Activated CD8-positive, alpha-beta memory T cell treated with anti-CD3 and anti-CD28 coated beads for 4 hours (primary cell): ENCODE measurements around the gene TMEM30A.

Experiments
- DNase-seq, 2 donors: peaks; one replicate each; pipeline ENCODE4 v3.0.0-alpha.2; 2020; ENCODE audit warnings: low read depth in 2 of 2

Gene TMEM30A

GRCh38 chr6:75262716-75263400 lies 21.7 kb downstream of the TMEM30A start:
- DNase-seq = no peak

GRCh38 chr6:75261299-75261698 lies 23.3 kb downstream of the TMEM30A start:
- DNase-seq = no peak

GRCh38 chr6:75257343-75258087 lies 27.1 kb downstream of the TMEM30A start:
- DNase-seq = no peak

DNA sequence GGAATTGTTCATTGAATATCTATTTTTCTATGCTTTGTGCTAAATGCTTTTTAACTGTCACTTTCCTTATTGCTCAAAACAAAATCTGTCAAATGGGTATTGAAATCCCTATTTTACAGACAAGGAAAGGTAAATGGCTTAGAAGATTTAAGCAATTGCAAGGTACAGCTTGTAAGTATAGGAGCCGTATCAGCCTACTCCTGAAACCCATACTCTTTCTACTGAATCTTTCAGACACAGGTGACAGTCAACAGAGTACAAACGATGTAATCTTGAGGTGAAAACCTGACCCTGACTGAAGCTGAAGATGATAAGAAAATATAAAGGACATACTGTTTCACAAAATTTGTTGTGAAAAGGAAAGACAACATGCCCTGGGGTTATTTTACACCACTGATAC lies 34.0 kb downstream of the TMEM30A start:
- DNase-seq = no peak

DNA sequence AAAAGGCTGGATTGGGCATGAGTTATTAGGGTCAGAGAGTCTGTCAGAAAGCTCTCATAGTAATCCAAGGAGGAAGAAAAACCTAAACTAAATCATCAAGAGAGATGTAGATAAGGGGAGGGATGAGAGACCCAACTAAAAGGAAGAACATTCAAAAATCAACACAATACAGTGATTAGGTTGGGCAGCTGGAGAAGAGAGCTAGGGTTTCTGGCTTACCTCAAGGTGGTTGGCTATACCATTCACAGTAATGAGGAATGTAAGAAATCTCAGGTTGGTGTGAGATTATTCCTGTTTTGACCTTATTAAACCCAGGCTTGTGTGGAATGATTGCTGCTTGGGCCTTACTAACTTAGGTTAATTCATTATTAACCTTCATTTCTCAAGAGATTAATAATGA lies 34.8 kb downstream of the TMEM30A start:
- no peak for DNase-seq

DNA sequence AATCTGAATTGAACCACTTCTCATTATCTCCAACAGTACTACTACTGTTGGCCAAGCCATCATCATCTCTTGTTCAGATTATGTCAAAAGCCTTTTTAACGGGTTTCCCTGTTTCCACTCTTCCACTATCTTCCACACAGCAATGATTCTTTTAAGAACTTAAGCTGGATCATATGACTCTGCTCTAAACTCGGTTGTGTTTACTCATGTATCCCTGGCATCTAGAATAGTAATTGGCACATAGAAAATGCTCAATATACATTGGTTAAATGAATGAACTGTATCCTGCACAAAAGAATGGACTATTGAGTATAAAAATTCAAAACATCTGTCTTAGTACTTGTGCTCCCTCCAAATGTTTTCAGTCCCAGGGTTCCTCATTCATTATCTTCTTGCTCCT lies 38.2 kb downstream of the TMEM30A start:
- DNase-seq = no peak

- DNase-seq = no peak
Observed at GRCh38 chr6:75244063-75244584, 40.5 kb downstream of the TMEM30A start.

- peak; percentile 67 to 75 for DNase-seq
Observed at GRCh38 chr6:75243333-75244062, 41.1 kb downstream of the TMEM30A start, which contains the start of gene COX7A2. COX7A2 (minus strand) TSS chr6:75243801; CDS start chr6:75243734, 67 bp downstream.

DNA sequence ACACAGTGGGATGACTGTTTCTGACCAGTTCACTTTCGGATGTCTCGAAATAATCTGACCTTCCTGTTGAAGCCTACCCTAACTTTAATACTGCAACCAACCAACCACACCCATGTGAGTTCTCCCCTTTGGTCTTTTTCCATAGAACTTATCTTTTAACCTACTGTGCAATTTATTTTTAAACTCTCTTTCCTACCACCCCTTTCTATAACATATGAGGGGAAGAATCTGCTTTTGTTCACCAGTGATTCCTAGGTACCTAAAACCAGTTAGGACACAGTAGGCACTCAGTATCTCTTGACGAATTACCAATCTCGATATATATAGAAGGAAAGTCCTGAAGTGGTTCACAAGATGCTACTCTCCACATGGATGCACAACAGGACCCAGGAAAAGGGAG lies 48.0 kb downstream of the TMEM30A start:
- no peak for DNase-seq

GRCh38 chr6:75235271-75235670 lies 49.3 kb downstream of the TMEM30A start:
- no peak for DNase-seq

DNA sequence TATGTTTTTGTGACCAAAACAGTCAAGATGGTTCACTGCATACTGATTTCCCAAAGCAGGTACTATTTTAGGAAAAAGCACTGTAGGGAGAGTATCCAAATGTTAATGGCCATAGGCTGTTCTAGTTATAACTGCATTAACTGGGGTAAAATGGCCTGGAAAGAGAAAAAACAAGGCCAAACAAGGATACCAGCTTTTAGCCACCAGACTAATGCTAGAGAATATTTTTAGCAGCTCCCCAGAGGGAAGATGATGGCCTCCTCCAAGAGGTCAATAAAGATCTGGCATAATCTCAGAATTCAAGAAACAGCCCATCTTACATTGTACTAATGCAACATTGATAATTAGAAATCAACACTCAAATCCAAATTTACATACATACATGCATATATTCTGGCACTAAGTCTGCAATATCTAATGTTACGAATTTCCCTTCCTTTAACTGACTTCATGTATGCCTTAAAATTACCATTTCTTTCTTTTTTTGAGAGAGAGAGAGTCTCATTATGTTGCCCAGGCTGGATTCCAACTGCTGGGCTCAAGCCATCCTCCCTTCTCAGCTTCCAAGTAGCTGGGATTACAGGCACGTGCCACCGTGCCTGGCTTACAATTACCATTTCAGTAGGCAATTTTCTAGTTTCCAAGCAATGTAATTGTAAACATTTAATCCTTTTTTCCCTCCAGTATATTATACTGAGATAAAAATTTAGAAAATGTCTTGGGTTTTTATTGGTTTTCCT lies 50.3 kb downstream of the TMEM30A start:
- DNase-seq = no peak

DNA sequence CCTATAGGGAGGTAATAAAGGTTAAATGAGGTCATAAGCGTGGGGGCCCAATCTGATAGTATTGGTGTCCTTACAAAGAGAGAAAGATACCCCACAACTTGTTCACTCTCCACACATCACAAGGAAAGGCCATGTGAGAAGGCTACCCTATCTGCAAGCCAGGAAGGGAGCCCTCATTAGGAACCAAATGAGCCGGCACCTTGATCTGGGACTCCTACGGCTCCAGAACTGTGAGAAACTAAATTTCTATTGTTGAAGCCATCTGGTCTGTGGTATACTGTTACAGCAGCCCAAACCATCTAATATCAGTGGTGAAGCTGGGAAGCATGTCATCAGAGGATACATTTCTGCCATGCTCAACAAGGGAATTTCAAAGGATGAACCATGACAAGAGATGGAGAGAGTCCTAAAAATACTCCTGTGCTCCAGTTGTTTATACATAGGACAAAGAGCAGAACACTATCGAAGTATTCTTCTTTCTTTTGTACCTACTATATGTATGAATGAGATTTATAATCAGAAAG lies 51.4 kb downstream of the TMEM30A start:
- DNase-seq = no peak

GRCh38 chr6:75230484-75231325 lies 53.9 kb downstream of the TMEM30A start:
- no peak for DNase-seq

- DNase-seq = no peak
Observed at GRCh38 chr6:75224303-75224926, 60.2 kb downstream of the TMEM30A start.

- DNase-seq = no peak
Observed at GRCh38 chr6:75223428-75223827, 61.2 kb downstream of the TMEM30A start.

- DNase-seq = no peak
Observed at GRCh38 chr6:75222261-75222660, 62.3 kb downstream of the TMEM30A start.

DNA sequence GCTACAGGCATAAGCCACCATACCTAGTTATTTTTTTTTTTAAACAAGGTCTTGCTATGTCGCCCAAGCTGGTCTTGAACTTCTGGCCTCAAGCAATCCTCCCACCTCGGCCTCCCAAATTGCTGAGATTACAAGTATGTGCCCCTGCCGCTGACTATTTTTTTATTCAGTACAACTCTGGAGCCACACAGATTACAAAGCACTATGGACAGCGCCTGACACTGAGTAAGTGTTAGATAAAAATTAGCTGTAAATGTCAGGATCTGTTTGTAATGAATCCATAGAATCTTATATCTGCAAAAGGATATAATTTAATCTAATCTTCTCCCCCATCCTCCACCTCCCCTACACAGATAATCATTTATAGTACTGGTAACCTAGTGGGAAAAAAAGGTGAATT lies 63.5 kb downstream of the TMEM30A start:
- DNase-seq = no peak

- no peak for DNase-seq
Observed at GRCh38 chr6:75220357-75220756, 64.2 kb downstream of the TMEM30A start.

DNA sequence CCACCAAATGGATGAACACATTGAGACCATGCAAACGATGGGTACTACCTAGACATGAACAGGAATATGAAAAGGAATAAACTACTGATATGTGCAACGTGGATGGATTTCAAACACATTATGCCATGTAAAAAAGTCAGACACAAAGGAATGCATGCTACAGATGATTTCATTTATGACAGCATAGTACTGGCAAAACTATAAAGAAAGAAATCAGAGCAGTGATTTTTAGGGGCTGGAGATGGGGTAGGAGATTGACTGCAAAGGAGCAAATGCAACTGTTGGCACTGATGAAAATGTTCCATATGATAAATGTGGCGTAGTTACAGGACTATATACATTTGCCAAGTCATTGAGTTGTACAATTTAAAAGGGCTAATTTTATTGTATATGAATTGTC lies 65.3 kb downstream of the TMEM30A start:
- DNase-seq = no peak

- DNase-seq = no peak
Observed at GRCh38 chr6:75217193-75217592, 67.4 kb downstream of the TMEM30A start.
